Keratinocyte (primary cell): ENCODE results near the gene CASK. TPM values are rescaled to one million over a fixed set of nuclear protein-coding genes. Genes with fewer than 3 reads are reported as not detected.
"Not testable (repeated sequence)": the region's sequence is repeated elsewhere in the genome, so short reads cannot be mapped to it uniquely, and the experiment has no call there.

Source experiments
- DNase-seq: peaks from one replicate; pipeline ENCODE4 v3.0.0-alpha.2; 2011; ENCODE audit warnings: low read depth, missing footprints, low spot score
- FAIRE-seq: peaks from 2 replicates; lab custom pipeline; 2011; peaks lifted over from hg19 to GRCh38; lab: Jason Lieb, UNC
- H2AFZ ChIP-seq: 2 replicates; pipeline ENCODE4 v1.6.0; 2012; ENCODE audit warnings: low read length, control low read depth, inconsistent platforms; ENCODE audit not compliant: control insufficient read depth
- H3K27ac ChIP-seq: 2 replicates; pipeline ENCODE4 v1.5.1; 2011; ENCODE audit warnings: low read length; ENCODE audit not compliant: control insufficient read depth, insufficient read depth
- H3K27me3 ChIP-seq: 3 replicates; pipeline ENCODE4 v1.6.0; 2011; ENCODE audit warnings: low read length; ENCODE audit not compliant: control insufficient read depth, insufficient read depth; ENCODE audit errors: extremely low read depth
- H3K36me3 ChIP-seq, 2 experiments: 2 replicates in 1 of 2; 3 replicates in 1 of 2; pipeline ENCODE4 v1.5.1; 2011; ENCODE audit warnings: low read length in 2 of 2, mild to moderate bottlenecking in 1 of 2; ENCODE audit not compliant: control insufficient read depth in 2 of 2, insufficient read depth in 2 of 2; ENCODE audit errors: extremely low read depth in 1 of 2
- H3K4me1 ChIP-seq: 3 replicates; pipeline ENCODE4 v1.5.1; 2011; ENCODE audit warnings: low read length; ENCODE audit not compliant: control insufficient read depth, insufficient read depth; ENCODE audit errors: extremely low read depth
- H3K4me2 ChIP-seq: 3 replicates; pipeline ENCODE4 v1.6.0; 2011; ENCODE audit warnings: low read depth, low read length; ENCODE audit not compliant: control insufficient read depth, insufficient read depth; ENCODE audit errors: extremely low read depth
- H3K4me3 ChIP-seq, 3 experiments: fragments of 200-600 bp in 1 of 3; sonication (generic) in 1 of 3; 2 replicates in 2 of 3; 3 replicates in 1 of 3; pipeline ENCODE4 v1.5.1; 2011 to 2016; ENCODE audit warnings: low read length in 3 of 3, mild to moderate bottlenecking in 3 of 3, control low read depth in 2 of 3, inconsistent platforms in 1 of 3, low read depth in 1 of 3, mixed read lengths in 1 of 3, mixed run types in 1 of 3, moderate library complexity in 1 of 3; ENCODE audit not compliant: control insufficient read depth in 2 of 3, insufficient read depth in 2 of 3; ENCODE audit errors: extremely low read depth in 1 of 3
- H3K79me2 ChIP-seq: 2 replicates; pipeline ENCODE4 v1.6.0; 2012; ENCODE audit warnings: low read length; ENCODE audit not compliant: control insufficient read depth, insufficient read depth
- H3K9ac ChIP-seq: 3 replicates; pipeline ENCODE4 v1.6.0; 2011; ENCODE audit warnings: low read length; ENCODE audit not compliant: control insufficient read depth, insufficient read depth; ENCODE audit errors: extremely low read depth
- H3K9me1 ChIP-seq: 3 replicates; pipeline ENCODE4 v1.6.0; 2011; ENCODE audit warnings: low read length; ENCODE audit not compliant: control insufficient read depth, insufficient read depth; ENCODE audit errors: extremely low read depth
- H3K9me3 ChIP-seq: 2 replicates; pipeline ENCODE4 v1.5.1; 2012; ENCODE audit warnings: low read depth, low read length; ENCODE audit not compliant: control insufficient read depth
- H4K20me1 ChIP-seq: 3 replicates; pipeline ENCODE4 v1.6.0; 2011; ENCODE audit warnings: low read length; ENCODE audit not compliant: control insufficient read depth, insufficient read depth; ENCODE audit errors: extremely low read depth
- EZH2 ChIP-seq: IDR thresholded peaks from one replicate; pipeline ENCODE4 v1.6.1; 2012; ENCODE audit warnings: inconsistent platforms, mild to moderate bottlenecking, low read length, moderate library complexity
- dilution Hi-C: fragments of 300-500 bp; cut with MboI; formaldehyde crosslinking; loops from one replicate; pipeline ENCODE4 v1.7.0; 2020; ENCODE audit warnings: low sequenced_read_pairs; ENCODE audit not compliant: extremely low pct_ligation_motif_present
- polyA plus RNA-seq, 5 experiments: library from polyadenylated mRNA; depleted of rRNA in 3 of 5; stranded (reverse) in 3 of 5; stranded (forward) in 1 of 5; unstranded in 1 of 5; fragments of >200 nt; gene quantifications; 1 replicate in 1 of 5; 2 replicates in 3 of 5; 3 replicates in 1 of 5; pipeline versions ENCODE4 v1.2.1 to v1.2.3, GENCODE V29; 2011 to 2012; ENCODE audit warnings: missing spikeins in 2 of 5, low read depth in 1 of 5, low replicate concordance in 1 of 5
- TF ChIP-seq, protein P1 (sequence below), 3 experiments: IDR thresholded peaks in 1 of 3; conservative IDR thresholded peaks in 1 of 3; optimal IDR thresholded peaks in 1 of 3; 2 replicates in 2 of 3; 3 replicates in 1 of 3; pipeline versions ENCODE3 to v1.5.1; 2011; ENCODE audit warnings: low read length in 3 of 3, mild to moderate bottlenecking in 3 of 3, moderate library complexity in 2 of 3, control low read depth in 1 of 3, inconsistent platforms in 1 of 3; ENCODE audit not compliant: insufficient read depth in 2 of 3; ENCODE audit errors: extremely low read depth in 1 of 3

CASK gene
- polyA plus RNA-seq, 1 donor (not counting 4 experiments of a cell fraction or from before 2014, with no cell fraction given) = 33.7 TPM

DNA sequence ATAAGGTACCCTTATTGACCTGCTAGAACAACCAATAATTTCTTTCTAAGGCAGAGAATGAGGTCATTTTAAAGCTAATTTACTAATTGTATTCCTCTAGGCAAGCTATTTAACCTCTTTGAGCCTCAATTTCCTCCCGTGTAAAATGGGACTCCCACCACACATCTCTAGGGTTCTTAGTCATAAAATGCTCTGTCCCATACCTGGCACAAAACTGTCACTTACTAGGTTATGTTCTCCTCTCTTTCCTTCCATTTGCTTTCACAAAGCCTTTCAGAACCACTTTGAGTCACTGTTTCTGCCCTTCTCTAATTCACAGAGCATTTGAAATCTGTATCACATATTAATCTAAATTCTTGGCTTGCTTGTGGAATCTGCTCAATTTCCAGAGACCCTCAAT lies 201.8 kb downstream of the CASK start:
- dilution Hi-C loops = no loop called here

DNA sequence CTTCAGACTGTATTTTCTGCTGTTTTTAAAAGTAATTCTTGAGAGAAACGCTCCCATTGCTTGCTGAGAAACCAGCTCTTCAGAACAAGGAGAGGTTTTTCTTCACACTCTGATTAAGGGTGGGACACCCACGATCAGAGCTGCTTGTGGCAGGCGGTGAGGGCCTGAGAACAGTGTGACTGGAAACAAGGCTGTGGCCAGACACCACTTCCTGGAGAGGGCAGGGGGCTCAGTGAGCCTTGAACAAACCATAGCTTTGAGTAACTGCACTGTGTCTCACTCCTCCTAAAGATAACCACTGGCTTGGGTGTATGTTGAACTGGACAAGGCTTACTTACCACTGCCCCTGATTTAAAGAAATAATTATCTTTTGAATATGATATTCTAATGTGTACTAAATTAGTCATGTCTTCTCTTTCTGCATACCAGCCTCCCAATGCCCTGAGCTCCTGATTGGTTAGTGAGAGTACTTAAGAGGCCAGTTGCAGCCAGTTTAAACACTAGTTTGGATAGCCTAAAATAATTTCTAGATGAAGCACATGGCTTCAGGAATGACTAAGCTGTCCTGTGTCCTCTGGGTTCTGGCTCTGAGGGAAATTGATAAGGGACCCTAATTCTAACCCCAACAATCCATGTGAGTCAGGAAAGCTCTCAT lies 203.1 kb downstream of the CASK start:
- H3K27ac ChIP-seq = no peak overlapping the region

More for the DNA sequence above, 201.8 kb downstream of the CASK start:
- Histone ChIP-seq H3K9me1 (no peaks in the 10 kb centered on the region), H4K20me1 (no peaks in the 10 kb centered on the region), H3K9me3 (peaks cover 3% of the 10 kb centered on the region), H3K4me3 (no peak overlapping the region), H3K27ac (no peak overlapping the region), H3K79me2 (no peaks in the 10 kb centered on the region), H3K9ac (no peak overlapping the region), H3K4me1 (no peaks in the 10 kb centered on the region), H3K4me2 (no peak overlapping the region), H2AFZ (no peak overlapping the region), H3K27me3 (no peaks in the 10 kb centered on the region), H3K36me3 (no peaks in the 10 kb centered on the region)
- FAIRE-seq (no peak), DNase-seq (no peak)
- TF ChIP-seq EZH2 = no peak
- TF ChIP-seq, protein P1, sequence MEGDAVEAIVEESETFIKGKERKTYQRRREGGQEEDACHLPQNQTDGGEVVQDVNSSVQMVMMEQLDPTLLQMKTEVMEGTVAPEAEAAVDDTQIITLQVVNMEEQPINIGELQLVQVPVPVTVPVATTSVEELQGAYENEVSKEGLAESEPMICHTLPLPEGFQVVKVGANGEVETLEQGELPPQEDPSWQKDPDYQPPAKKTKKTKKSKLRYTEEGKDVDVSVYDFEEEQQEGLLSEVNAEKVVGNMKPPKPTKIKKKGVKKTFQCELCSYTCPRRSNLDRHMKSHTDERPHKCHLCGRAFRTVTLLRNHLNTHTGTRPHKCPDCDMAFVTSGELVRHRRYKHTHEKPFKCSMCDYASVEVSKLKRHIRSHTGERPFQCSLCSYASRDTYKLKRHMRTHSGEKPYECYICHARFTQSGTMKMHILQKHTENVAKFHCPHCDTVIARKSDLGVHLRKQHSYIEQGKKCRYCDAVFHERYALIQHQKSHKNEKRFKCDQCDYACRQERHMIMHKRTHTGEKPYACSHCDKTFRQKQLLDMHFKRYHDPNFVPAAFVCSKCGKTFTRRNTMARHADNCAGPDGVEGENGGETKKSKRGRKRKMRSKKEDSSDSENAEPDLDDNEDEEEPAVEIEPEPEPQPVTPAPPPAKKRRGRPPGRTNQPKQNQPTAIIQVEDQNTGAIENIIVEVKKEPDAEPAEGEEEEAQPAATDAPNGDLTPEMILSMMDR (optimal IDR thresholded peaks at IDR 0.05 in 1 of 3, IDR thresholded peaks at IDR 0.05 in 1 of 3, conservative IDR thresholded peaks at IDR 0.05 in 1 of 3; ENCODE audit: extremely low read depth in 1 of 3, insufficient read depth in 2 of 3, low read length in 3 of 3) = no peak

DNA sequence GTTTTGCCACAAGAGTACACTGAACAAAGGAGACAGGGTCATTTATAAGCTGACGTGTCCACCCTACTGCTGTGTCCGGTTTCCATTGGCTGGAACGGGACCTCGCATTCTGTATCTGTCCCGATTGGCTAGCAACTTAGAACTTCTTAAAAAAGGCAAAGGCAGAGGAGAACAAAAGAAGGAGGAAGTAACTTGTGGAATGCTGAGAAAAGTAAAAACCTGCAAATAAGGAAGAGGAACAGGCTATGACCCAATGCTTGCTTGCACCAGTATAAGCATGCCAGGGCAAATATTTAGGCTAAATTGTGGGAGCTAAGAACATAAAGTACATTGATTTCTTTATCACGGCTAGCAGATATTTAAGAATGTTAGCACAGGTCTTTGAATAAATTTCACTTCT lies 203.7 kb downstream of the CASK start:
- H3K27me3 ChIP-seq, H2AFZ ChIP-seq, H3K4me3 ChIP-seq, dilution Hi-C loops, H3K4me1 ChIP-seq, H4K20me1 ChIP-seq, H3K4me2 ChIP-seq, FAIRE-seq, H3K36me3 ChIP-seq, H3K9me3 ChIP-seq, H3K79me2 ChIP-seq, H3K9me1 ChIP-seq, DNase-seq, H3K9ac ChIP-seq, H3K27ac ChIP-seq: not testable (repeated sequence)

More for the DNA sequence above, 203.1 kb downstream of the CASK start:
- Histone ChIP-seq H3K27me3 (no peaks in the 10 kb centered on the region), H3K4me2 (no peak overlapping the region), H3K36me3 (no peaks in the 10 kb centered on the region), H2AFZ (no peak overlapping the region), H3K79me2 (no peaks in the 10 kb centered on the region), H3K4me1 (no peaks in the 10 kb centered on the region), H4K20me1 (no peaks in the 10 kb centered on the region), H3K9me3 (peaks cover 3% of the 10 kb centered on the region), H3K9ac (no peak overlapping the region), H3K9me1 (no peaks in the 10 kb centered on the region), H3K4me3 (no peak overlapping the region)
- FAIRE-seq (no peak), DNase-seq (no peak)
- dilution Hi-C loops = no loop called here
- TF ChIP-seq, protein P1 (optimal IDR thresholded peaks at IDR 0.05 in 1 of 3, IDR thresholded peaks at IDR 0.05 in 1 of 3, conservative IDR thresholded peaks at IDR 0.05 in 1 of 3; ENCODE audit: extremely low read depth in 1 of 3, insufficient read depth in 2 of 3, low read length in 3 of 3) = no peak
- TF ChIP-seq EZH2 = no peak
